ENCODE results near the gene SIGLEC6.

- no peak for TF ChIP-seq POLR2AphosphoS5 (IDR thresholded peaks at IDR 0.05; ENCODE audit: low read depth, low read length)
- no peak for TF ChIP-seq POLR2A (IDR thresholded peaks at IDR 0.05; ENCODE audit: low read depth, low read length)
Measured at GRCh38 chr19:51521357-51521756, 10.1 kb downstream of the SIGLEC6 start.
